Measurements from ENCODE around the gene ARAP1. TPM values are rescaled to one million over a fixed set of nuclear protein-coding genes. Genes with fewer than 3 reads are reported as not detected.
A peak's percentile ranks its signal among the peaks of the same experiment; 100 is the strongest.

ARAP1 gene
- total RNA-seq, 1 experiment from 2014 or later = 66.1 TPM

GRCh38 chr11:72721689-72722049, 30.5 kb downstream of the ARAP1 start:
- Histone ChIP-seq H3K27ac (ENCODE audit: low read depth, low read length, poor library complexity, severe bottlenecking) (peak overlapping the region; percentile 86), H3K4me1 (ENCODE audit: insufficient read depth, low read length, poor library complexity, severe bottlenecking) (peaks cover 19% of the 10 kb centered on the region), H3K9me3 (ENCODE audit: low read depth, low read length, poor library complexity, severe bottlenecking) (no peaks in the 10 kb centered on the region), H3K4me3 (ENCODE audit: low read depth, low read length, poor library complexity, severe bottlenecking) (peak overlapping the region; percentile 54), H3K36me3 (ENCODE audit: insufficient read depth, low read length, poor library complexity, severe bottlenecking) (no peaks in the 10 kb centered on the region), H3K27me3 (replicated peaks; ENCODE audit: insufficient read depth, low read depth, low read length, poor library complexity) (no peaks in the 10 kb centered on the region)
- intact Hi-C loops (cut with micrococcal nuclease; ENCODE audit: unreplicated experiment) = loop anchor here (10.0 kb wide), 1 partner anchor 523 kb away; no protein-coding TSS in a partner anchor
- POLR2A ChIA-PET (ENCODE audit: low non-redundant PET) = no interaction called here
- peak; percentile 28 for DNase-seq (ENCODE audit: low spot score)
- BruUV-seq (replicated peaks) = TSS peak; percentile 88
- CTCF ChIA-PET = interaction anchor here (0.6 kb wide), 1 partner anchor 99 kb away, joined by 3 read pairs; no protein-coding TSS in a partner anchor
- TF ChIP-seq EZH2 (IDR thresholded peaks at IDR 0.05; ENCODE audit: borderline replicate concordance, low read depth, low read length, poor library complexity, severe bottlenecking) = no peak
- no peak for TF ChIP-seq CTCF (conservative IDR thresholded peaks at IDR 0.05; ENCODE audit: low read depth, low read length)

- DNase-seq (ENCODE audit: low spot score) = no peak
- peak overlapping the region; percentile 86 for H3K27ac ChIP-seq (ENCODE audit: low read depth, low read length, poor library complexity, severe bottlenecking)
- POLR2A ChIA-PET (ENCODE audit: low non-redundant PET) = no interaction called here
- intact Hi-C loops (cut with micrococcal nuclease; ENCODE audit: unreplicated experiment) = loop anchor here (10.0 kb wide), 1 partner anchor 524 kb away; no protein-coding TSS in a partner anchor
- no peaks in the 10 kb centered on the region for H3K36me3 ChIP-seq (ENCODE audit: insufficient read depth, low read length, poor library complexity, severe bottlenecking)
- no TSS peak for BruUV-seq (replicated peaks)
- H3K4me3 ChIP-seq (ENCODE audit: low read depth, low read length, poor library complexity, severe bottlenecking) = peak overlapping the region; percentile 54
- TF ChIP-seq EZH2 (IDR thresholded peaks at IDR 0.05; ENCODE audit: borderline replicate concordance, low read depth, low read length, poor library complexity, severe bottlenecking) (no peak), CTCF (conservative IDR thresholded peaks at IDR 0.05; ENCODE audit: low read depth, low read length) (no peak)
- no peaks in the 10 kb centered on the region for H3K9me3 ChIP-seq (ENCODE audit: low read depth, low read length, poor library complexity, severe bottlenecking)
- CTCF ChIA-PET = no interaction called here
- H3K4me1 ChIP-seq (ENCODE audit: insufficient read depth, low read length, poor library complexity, severe bottlenecking) = peaks cover 19% of the 10 kb centered on the region
- no peaks in the 10 kb centered on the region for H3K27me3 ChIP-seq (replicated peaks; ENCODE audit: insufficient read depth, low read depth, low read length, poor library complexity)
Observed at GRCh38 chr11:72721276-72721675, 30.9 kb downstream of the ARAP1 start.

- TF ChIP-seq CTCF (conservative IDR thresholded peaks at IDR 0.05; ENCODE audit: low read depth, low read length) (no peak), EZH2 (IDR thresholded peaks at IDR 0.05; ENCODE audit: borderline replicate concordance, low read depth, low read length, poor library complexity, severe bottlenecking) (no peak)
- CTCF ChIA-PET = no interaction called here
- no peak for DNase-seq (ENCODE audit: low spot score)
- no peaks in the 10 kb centered on the region for H3K36me3 ChIP-seq (ENCODE audit: insufficient read depth, low read length, poor library complexity, severe bottlenecking)
- intact Hi-C loops (cut with micrococcal nuclease; ENCODE audit: unreplicated experiment) = loop anchor here (10.0 kb wide), 1 partner anchor 524 kb away; no protein-coding TSS in a partner anchor
- peak overlapping the region; percentile 86 for H3K27ac ChIP-seq (ENCODE audit: low read depth, low read length, poor library complexity, severe bottlenecking)
- H3K9me3 ChIP-seq (ENCODE audit: low read depth, low read length, poor library complexity, severe bottlenecking) = no peaks in the 10 kb centered on the region
- BruUV-seq (replicated peaks) = no TSS peak
- H3K4me1 ChIP-seq (ENCODE audit: insufficient read depth, low read length, poor library complexity, severe bottlenecking) = peaks cover 19% of the 10 kb centered on the region
- POLR2A ChIA-PET (ENCODE audit: low non-redundant PET) = no interaction called here
- H3K27me3 ChIP-seq (replicated peaks; ENCODE audit: insufficient read depth, low read depth, low read length, poor library complexity) = no peaks in the 10 kb centered on the region
- peak overlapping the region; percentile 54 for H3K4me3 ChIP-seq (ENCODE audit: low read depth, low read length, poor library complexity, severe bottlenecking)
Observed at GRCh38 chr11:72720784-72721183, 31.4 kb downstream of the ARAP1 start.

All from A673 (cell line).